Activated effector memory CD4-positive, alpha-beta T cell treated with anti-CD3 and anti-CD28 coated beads, Interleukin-2, amount 50 U/mL, for 16 hours (primary cell): ENCODE measurements around the gene TAPBP.
"Not testable (repeated sequence)": the region's sequence is repeated elsewhere in the genome, so short reads cannot be mapped to it uniquely, and the experiment has no call there.

ENCODE experiments used
- DNase-seq: peaks from one replicate; pipeline ENCODE4 v3.0.0-alpha.2; 2020

The TAPBP gene

GRCh38 chr6:33313709-33314514 is at the start of gene TAPBP:
TAPBP (minus strand) TSS chr6:33314078; CDS start chr6:33314041, 37 bp downstream.
- peak; percentile 95 for DNase-seq

DNA sequence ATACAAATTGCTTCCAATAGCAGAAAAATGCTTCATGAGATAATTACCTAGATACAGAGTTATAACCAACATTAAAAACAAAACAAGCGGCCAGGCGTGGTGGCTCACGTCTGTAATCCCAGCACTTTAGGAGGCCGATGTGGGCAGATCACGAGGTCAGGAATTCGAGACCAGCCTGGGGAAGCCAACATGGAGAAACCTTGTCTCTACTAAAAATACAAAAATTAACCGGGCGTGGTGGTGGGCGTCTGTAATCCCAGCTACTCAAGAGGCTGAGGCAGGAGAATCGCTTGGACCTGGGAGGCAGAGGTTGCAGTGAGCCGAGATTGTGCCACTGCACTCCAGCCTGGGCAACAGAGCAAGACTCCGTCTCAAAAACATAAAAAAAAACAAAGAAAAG is 49.6 kb upstream of the TAPBP start:
- DNase-seq: not testable (repeated sequence)

GRCh38 chr6:33359331-33359730 is 45.5 kb upstream of the TAPBP start:
- DNase-seq: no peak

GRCh38 chr6:33357160-33357871 is 43.4 kb upstream of the TAPBP start:
- DNase-seq: not testable (repeated sequence)

DNA sequence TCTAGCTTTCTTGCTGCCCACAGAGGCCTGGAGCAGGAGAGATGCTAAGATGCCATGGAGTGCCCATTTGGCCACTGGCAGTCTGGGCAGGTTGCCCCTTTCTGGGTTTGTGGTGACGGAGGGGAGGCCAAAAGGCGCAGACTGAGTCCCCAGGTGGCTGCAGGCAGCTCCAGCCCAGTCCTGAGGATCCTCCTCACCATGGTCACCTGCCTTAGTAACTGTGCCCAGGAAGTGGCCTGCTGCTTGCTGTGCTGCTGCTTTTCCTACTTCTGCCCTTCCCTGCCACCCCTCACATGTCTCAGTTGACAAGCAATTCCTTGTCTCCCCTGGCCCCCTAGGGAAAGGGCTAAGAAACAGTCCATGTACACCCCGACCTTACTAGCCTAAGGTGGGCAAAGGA is 42.4 kb upstream of the TAPBP start:
- DNase-seq: no peak

DNA sequence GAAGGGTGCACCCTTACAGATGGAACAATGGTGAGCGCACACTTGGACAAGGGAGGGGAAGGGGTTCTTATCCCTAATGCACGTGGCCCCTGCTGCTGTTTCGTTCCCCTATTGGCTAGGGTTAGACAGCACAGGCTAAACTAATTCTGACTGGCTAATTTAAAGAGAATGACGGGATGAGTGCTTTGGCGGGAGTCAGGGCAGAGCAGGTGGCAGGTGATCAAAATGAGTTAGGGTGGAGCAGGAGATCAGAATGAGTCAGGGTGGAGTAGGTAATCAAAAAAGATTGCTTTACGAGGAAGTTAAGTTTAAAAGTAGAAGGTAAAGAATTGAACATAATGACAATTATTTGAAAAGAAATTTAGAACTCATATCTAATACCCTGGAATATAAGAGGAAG is 42.0 kb upstream of the TAPBP start:
- not testable (repeated sequence) for DNase-seq

- no peak for DNase-seq
These were observed 33.9 kb upstream of the TAPBP start for GRCh38 chr6:33347816-33348215.

DNA sequence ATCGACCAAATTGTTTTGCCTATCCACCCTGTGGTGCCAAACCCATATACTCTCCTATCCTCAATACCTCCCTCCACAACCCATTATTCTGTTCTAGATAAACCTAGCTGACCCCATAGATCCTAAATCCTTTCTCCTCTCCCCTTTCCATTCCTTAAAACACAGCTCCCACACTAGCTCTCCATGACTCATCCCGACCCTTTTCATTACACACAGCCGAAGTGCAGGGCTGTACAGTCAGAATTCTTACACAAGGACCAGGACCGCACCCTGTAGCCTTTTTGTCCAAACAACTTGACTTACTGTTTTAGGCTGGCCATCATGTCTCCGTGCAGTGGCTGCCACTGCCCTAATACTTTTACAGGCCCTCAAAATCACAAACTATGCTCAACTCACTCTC is 33.1 kb upstream of the TAPBP start:
- DNase-seq: not testable (repeated sequence)

GRCh38 chr6:33344701-33345697 is 31.1 kb upstream of the TAPBP start:
- DNase-seq: peak; percentile 85

- peak; percentile 81 for DNase-seq
These were observed 30.2 kb upstream of the TAPBP start for GRCh38 chr6:33343953-33344611.

- not testable (repeated sequence) for DNase-seq
These were observed 29.7 kb upstream of the TAPBP start for GRCh38 chr6:33343606-33343952.

GRCh38 chr6:33339193-33339592 is 25.3 kb upstream of the TAPBP start:
- DNase-seq: no peak

DNA sequence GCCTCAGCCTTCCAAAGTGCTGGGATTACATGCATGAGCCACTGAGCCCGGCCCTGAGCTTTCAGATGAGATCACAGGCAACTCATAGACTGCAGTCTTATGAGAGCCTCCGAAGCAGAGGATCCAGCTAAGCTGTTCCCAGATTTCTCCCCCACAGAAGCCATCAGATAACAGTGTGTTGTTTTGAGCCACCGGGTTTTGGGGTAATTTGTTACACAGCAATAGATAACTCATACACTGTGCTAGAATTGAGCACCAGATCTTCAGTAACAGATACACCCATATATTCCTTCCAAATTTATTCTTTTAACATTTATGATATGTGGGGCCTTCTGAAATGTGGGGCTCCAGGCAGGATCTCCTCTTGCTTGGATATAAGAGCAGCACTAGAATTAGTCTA is 22.6 kb upstream of the TAPBP start:
- DNase-seq: no peak

DNA sequence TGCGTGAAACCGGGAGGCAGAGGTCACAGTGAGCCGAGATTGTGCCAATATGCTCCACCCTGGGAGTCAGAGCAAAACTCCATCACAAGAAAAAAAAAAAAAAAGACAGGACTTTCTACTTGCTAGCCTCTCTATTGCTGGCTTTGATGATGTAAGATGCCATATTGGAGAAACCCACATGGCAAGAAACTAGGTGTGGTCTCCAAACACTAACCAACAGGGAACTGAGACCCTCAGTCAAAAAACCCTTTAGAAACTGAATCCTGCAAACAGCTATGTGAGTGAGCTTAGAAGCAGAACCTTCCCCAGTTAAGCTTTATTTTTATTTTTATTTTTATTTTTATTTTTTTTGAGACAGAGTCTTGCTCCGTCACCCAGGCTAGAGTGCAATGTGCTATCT is 22.0 kb upstream of the TAPBP start:
- no peak for DNase-seq

DNA sequence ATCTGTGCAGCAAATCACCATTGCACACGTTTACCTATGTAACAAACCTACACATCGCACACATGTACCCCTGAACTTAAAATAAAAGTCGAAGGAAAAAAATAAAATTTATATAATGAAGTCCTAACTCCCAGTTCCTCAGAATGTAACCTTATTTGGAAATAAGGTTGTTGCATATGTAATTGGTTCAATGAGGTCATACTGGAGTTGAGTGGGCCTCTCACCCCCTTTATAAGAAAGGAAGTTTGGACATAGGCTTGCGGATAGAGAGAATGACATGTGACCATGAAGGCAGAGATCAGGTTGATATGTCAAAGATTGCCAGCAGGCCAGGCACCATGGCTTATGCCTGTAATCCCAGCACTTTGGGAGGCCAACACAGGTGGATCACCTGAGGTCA is 19.8 kb upstream of the TAPBP start:
- DNase-seq: no peak

GRCh38 chr6:33330736-33331135 is 16.9 kb upstream of the TAPBP start:
- no peak for DNase-seq

- DNase-seq: no peak
These were observed 15.2 kb upstream of the TAPBP start for GRCh38 chr6:33329058-33329457.

- no peak for DNase-seq
These were observed 10.2 kb upstream of the TAPBP start for GRCh38 chr6:33324125-33324524.

- DNase-seq: no peak
These were observed 9.7 kb upstream of the TAPBP start for GRCh38 chr6:33323623-33323948.

- DNase-seq: no peak
These were observed 7.3 kb upstream of the TAPBP start for GRCh38 chr6:33321227-33321626.

DNA sequence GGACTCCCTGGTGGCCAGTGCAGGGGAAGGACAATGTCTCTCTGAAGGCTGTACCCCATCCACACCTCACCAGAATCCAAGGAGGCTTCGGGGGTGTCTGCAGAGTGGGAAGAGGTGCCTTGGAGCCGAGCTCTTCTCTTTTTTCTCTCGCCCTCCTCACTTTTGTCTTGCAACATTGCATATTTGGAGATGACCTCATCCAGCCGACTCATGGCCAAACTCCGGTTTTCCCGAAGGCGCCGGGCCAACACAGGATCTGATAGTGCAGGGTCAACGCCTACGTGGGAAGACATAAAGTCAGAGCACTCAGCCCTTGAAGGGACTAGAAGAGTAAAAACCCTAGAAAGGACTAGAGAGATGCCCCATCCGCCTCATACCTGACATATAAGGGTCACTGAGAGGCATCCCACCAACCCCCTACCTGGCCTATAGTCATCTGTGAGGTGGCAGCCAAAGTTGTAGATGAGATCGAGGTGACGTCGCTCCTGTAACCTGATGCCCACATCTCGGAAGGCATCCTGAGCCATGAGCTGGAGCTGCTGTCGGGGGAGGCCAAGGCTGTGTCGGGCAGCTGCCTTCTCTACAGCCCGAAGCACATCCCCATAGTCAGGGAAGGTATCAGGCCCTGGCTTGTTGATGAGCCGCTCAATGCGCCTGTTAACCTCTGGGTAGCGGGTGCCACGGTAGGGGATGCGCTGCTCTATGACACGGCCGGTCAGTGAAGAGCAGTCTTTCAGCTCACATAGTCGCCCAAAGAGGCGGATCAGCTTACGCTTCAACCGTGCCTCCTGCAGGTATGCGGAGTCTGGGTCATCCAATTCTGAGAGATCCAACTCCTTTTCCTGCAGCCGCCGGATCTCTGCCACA is 6.7 kb upstream of the TAPBP start:
- no peak for DNase-seq

DNA sequence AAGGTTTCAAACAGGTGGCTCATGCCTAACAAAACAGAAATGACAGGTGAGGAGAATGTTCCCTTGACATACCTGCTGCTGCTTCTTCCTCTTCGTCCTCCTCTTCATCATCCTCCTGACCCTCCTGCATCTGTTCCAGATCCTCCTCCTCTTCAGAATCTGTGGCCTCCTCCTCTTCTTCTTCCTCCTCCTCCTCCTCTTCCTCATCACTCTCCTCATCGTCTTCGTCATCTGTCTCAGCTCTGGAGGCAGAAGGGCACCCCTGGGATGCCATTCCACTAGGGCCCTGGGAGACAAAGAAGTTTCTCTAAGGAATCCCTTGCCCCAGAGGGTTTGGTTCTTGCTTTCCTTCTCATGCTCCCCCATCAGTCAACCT is 6.0 kb upstream of the TAPBP start:
- no peak for DNase-seq
